Smooth muscle cell of the brain vasculature (primary cell): ENCODE results near the gene HMBS.
"Not testable (repeated sequence)": the region's sequence is repeated elsewhere in the genome, so short reads cannot be mapped to it uniquely, and the experiment has no call there.

ENCODE experiments used
- DNase-seq: peaks from one replicate; pipeline ENCODE4 v3.0.0-alpha.2; 2012; ENCODE audit warnings: low read depth, low spot score

HMBS gene

DNA sequence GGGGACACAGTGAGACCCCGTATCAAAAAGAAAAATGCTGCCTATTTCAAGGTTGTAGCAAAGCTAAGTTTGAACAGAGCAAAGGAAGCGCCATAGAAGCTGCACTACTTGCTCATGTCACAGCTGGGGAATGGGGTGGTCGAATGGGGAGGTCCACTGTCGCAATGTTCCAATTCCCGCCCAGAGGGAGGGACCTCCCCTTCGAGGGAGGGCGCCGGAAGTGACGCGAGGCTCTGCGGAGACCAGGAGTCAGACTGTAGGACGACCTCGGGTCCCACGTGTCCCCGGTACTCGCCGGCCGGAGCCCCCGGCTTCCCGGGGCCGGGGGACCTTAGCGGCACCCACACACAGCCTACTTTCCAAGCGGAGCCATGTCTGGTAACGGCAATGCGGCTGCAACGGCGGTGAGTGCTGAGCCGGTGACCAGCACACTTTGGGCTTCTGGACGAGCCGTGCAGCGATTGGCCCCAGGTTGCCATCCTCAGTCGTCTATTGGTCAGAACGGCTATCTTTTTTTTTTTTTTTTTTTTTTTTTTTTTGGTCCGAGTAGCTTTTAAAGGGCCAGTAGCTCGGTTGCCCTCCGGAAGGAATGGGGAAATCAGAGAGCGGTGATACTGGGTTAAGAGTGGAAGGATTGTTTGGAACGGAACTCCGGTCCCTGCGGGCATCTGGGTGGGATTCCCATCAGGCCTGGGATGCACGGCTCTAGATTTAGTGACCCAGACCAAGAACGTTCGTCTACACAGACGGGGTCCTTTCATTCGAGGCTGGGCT, at the start of gene HMBS:
HMBS (plus strand) TSS at position 219 of the 774 bp plus-strand sequence; CDS start at position 372, 153 bp downstream.
- DNase-seq = peak; percentile 81

DNA sequence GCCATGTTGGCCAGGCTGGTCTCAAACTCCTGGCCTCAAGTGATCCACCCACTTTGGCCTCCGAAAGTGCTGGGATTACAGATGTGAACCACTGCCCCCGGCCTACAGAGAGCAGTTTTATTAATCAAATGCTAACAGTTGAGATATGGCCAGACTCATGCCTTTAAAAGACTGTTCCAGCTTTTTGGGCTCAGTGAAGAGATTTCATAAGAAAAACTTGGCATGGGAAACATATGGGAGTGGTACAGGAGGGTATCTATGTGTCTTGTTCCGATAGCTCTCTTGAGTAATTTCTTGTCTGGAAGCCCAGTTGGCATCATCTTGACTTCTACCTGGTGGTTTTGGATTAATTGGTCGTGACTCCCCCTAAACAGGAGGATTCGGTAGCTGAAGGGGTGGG, 45.8 kb upstream of the HMBS start:
- DNase-seq = no peak

DNA sequence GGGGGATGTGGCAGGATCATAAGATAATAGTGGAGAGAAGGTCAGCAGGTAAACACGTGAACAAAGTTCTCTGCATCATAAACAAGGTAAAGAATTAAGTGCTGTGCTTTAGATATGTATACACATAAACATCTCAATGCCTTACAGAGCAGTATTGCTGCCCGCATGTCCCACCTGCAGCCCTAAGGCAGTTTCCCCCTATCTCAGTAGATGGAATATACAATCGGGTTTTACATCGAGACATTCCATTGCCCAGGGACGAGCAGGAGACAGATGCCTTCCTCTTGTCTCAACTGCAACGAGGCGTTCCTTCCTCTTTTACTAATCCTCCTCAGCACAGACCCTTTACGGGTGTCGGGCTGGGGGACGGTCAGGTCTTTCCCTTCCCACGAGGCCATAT, 45.2 kb upstream of the HMBS start:
- DNase-seq = not testable (repeated sequence)

DNA sequence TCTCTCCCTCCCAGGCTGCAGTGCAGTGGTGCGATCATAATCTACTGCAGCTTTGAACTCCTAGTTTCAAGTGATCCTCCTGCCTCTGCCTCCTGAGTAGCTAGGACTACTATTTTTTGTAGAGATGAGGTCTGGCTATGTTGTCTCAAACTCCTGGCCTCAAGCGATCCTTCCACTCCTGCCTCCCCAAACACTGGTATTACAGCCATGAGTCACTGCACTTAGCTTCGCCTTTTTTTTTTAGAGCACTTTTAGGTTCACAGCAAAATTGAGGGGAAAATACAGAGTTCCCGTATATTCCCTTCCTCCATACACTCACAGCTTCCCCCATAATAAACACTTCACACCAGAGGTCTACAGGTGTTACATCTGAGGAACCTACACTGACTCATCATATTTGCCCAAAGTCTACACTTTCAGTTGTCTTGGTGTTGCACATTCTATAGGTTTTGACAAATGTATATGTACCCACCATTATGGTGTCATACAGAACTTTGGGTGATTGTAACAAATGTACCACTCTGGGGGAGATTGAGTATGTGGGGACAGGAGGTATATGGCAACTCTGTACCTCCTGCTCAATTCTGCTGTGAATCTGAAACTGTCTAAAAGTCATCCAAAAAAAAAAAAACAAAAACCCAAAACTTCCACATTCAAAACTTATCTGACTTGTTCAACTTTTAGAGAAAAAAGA, 42.7 kb upstream of the HMBS start:
- no peak for DNase-seq

DNA sequence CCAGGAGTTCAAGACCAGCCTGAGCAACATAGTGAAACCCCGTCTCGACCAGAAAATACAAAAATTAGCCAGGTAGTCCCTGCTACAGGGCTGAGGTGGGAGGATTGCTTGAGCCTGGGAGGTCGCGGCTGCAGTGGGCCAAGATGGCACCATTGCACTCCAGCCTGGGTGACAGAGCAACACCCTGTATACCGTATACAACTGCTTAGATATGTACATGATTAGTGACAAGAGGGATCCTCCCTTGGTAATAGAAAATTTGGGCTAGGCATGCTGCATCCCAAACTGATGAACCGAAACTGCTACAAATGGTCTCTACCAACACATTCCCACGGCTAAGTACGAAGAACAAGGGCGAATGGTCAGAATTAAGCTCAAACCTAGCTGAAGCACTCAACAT, 41.8 kb upstream of the HMBS start:
- no peak for DNase-seq

DNA sequence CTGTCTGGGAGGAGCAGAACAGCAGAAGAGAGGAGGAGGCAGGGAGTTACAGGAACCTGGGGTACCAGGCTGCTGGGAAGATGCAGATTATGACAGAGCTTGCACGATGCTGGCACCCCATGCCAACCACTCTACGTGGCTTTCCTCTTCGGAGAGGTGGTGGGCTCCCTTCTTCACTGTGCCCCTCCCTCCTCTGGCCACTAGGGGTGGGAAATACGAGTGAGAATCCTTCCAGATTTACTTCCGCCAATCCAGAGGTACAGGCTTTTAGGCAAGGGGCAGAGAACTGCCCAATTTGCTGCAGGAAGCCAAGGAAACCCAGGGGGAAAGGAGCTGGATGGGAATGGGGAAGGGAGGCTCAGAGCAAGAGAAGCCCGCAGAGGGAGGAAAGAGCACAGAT, 40.0 kb upstream of the HMBS start:
- no peak for DNase-seq

DNA sequence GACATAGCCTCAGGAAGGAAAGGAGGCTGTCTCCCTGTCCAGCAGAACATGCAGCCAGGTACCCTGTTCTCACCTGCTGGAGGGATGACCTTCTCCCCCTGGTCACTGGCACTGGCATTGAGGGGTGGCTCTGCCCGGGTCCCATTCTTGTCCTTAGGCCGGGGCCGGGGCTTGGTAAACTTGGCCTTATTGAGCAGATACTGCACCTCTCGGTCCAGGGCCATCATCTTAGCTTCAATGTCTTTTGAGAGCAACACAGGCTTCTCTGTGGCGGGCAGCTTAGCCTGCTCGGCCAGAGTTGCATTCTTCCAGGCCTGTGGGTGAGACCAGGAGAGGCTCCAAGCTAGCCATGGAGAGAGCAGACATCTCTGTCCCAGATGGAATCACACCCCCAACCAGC, 38.2 kb upstream of the HMBS start:
- DNase-seq = no peak

DNA sequence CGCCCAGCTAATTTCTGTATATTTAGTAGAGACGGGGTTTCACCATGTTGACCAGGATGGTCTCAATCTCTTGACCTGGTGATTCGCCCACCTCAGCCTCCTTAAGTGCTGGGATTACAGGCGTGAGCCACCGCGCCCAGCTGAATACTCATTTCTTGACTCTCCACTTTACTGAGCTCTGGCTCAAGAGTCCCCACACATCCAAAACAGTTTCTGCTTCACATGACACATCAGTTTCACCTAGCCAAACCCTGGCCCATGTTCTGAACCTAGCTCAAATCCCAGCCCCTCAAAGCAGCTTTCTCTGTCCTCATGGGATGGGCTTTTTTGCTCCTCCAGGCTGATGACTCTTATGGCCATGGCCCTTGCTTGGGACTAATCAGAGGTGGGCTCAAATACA, 37.5 kb upstream of the HMBS start:
- no peak for DNase-seq

DNA sequence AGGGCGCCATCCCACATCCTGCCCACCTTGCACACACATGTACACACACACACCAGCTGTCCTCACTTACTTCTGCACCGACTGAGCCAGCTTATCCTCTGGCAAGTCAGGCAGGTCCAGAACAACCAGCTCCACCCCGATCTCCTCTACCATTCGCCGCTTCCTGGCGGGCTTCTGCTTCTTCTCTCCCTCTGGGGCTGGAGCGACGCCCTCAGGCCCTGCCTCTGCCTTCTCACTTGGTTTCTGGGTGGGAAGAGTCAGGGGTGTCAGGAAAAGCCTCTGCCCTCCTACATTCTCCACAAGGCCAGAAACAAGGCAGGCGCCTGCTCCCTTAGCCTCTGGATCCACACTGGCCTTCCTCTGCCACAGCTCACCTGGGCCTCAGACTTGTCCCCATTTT, 36.0 kb upstream of the HMBS start:
- no peak for DNase-seq

DNA sequence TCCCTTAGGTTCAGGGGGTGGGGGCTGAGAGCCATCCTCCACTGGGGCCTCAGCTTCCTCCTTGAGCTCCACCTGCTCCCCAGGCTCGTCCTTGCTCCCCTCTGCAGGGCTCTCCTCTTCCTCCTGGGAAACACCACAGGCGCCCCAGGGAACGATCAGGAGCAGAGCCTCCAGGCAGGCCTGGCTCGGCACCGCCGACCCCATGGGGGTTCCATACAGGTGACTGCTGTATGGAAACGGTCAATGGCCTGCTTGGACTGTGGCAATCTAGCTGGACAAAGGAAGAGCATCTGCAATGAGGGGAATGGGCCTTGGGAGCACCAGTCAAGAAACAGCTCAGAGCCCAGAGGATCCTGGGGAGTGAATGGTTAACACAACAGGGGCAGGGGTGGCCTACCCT, 35.6 kb upstream of the HMBS start:
- DNase-seq = no peak

DNA sequence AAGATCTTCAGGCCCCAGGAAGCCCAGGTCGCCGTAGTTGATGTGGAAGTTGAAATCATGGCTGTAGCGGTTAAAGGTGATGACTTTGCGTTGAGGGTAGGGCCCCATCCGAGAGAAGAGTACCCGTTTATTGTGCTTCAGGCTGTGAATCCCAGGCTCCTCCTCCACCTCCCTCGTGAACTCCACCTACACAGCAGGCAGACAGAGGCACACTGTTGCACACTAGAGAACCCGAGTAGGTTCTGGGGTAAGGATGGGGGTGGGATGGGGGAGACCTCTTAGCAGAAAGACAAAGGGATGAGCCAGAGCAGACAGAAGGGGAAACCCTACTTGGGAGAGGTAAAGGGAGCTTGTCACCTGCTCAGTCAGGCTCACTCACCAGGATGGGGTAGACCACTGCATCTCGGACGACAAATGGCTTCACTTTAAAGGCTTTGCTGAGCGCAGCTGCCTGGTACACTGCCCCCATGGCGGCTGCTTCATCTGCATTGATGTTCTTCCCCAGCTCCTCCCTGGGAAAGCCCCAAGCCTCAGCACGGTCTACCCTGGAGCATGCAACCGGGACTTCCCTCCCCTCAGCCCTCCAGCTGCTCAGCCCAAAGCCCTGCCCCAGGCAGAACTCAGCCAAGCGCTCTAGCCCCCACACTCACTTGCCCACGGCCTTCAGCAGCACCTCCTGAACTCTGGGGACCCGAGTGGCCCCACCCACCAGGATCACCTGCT, 33.1 kb upstream of the HMBS start:
- DNase-seq = no peak

DNA sequence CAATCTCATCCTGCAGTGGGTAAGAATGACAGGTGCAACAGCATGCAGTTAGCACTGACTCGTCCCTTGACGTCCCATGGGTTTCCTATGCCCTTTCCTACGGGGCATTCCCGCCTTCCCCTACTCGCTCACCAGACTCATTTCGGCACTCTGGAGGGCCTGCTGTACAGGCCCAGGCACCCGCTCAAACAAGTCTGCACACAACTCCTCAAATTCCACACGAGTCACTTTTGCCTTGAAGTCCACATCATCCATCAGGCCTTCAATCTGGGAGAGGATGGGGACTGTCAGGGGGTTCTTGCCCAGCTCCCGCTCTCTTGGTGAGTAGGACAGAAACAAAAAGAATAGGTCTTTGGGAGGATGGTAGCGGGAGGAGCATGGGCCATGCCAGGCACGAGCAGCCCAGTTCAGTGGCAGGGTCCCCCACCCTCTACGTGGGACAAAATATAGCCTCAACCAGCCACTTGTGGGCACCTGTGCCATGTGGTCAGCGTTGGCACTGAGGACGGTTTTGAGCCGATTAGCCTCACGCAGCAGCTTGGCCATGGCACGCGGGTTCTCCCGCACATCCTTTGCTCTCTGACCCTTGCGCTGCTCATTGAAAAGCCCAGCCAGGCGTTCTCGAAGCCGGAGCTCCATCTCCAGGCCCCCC, 32.4 kb upstream of the HMBS start:
- no peak for DNase-seq

DNA sequence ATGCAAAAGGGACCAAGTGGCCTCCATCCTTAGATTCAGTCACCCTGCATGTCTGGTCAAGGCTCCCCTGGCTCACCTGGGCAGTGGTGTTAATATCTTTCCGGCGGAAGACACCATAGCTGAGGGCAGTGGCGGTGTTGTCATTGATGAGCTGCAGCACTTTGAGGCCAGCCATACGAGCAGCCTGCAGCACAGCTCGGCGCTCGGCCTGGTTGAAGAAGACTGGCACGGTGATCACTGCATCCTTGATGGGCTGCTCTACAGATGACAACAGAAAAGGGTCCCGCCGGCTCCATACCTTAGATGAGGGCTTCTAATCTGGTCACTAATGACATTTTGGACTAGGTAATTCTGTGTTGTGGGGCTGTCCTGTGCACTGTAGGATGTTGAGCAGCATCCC, 30.3 kb upstream of the HMBS start:
- no peak for DNase-seq

DNA sequence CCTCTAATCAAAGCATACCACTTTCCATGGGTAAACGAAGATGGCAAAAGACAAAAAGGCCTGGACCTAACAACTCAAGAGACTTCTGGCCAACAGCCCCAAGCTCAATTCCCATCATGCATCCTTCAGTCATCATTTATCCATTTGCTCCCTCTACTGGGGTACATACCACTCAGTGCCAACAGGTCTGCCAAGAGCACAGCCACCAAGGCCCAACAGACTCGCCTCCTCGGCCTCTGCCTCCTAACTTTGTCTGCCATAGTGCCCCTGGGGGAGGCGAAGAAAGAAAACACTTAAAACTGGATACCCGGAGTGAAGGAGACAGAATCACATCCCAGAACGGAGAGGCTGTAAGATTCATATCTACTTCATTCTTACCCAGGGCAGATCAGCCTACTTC, 28.8 kb upstream of the HMBS start:
- no peak for DNase-seq

DNA sequence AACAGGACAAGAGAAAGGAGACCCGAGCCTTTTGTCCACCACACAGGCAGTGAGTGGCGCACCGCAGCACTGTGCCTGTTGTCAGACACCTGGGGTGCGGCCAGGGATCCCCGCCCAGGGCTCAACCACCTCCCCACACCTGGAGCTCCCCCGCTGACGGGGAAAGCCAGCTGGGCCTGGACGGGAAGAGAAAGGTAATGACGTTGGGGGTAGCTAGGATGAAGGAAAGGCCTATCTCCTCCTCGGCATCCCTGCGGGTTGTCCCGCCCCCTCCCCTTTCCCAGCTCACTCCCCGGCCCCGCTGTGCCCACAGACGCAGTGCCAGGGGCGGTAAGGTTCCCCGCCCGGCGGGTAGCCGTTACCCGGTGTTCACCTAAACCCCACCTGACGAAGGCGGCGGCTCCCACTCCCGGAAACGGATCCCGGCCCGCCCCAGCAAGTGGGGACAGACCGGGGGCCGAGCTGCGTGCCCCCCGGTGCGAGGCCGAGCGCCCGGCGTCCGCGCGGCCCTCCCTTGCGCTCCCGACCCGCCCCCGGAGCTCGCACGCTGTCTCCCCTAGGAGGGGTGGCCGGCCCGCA, 28.2 kb upstream of the HMBS start:
- no peak for DNase-seq

DNA sequence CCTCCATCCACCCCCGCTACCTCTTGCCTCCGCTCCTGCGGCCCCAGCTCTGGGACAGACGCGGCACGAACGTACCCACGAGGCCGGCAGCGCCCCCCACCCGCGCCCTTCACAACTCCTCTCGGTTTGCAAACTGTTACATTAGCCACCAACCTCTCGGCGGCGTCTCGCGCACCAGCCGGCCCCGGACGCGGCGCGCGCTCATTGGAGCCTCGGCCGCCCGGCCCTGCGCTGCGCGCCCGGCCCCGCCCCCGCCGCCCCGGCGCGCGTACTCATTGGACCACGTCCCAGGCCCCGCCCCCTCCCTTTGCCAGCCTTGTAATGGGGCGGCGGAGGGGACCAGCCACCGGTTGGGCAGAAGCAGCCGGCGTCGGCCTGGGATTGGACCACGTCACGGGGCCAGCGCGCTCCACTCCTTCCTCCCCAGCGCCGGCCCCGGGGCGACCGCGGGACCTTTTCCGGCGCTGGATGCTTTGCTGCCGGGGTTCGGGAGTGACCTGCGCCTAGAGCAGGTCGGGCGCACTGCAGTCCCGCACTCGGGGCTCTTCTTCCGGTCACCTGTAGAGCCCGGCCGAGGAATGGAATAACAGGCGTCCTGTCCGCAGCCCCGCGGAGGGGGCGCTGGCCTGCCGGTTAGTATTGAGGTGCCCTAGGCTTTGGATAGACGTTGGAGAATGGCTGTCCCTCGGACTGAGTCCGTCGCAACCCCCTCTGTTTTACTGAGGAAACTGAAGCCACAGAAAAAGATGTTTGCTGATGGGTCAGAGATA, 27.5 kb upstream of the HMBS start, which contains the start of gene HYOU1:
HYOU1 (minus strand) TSS at position 206 of the 770 bp plus-strand sequence. CDS start 1,045 bp downstream, outside the sequence.
- peak; percentile 90 for DNase-seq

DNA sequence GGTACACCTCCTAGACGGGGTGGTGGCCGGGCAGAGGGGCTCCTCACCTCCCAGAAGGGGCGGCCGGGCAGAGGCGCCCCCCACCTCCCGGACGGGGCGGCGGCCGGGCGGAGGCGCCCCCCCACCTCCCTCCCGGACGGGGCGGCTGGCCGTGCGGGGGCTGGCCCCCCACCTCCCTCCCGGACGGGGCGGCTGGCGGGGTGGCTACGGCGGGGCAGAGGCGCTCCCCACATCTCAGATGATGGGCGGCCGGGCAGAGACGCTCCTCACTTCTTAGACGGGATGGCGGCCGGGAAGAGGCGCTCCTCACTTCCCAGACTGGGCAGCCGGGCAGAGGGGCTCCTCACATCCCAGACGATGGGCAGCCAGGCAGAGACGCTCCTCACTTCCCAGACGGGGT, 25.6 kb upstream of the HMBS start:
- not testable (repeated sequence) for DNase-seq

DNA sequence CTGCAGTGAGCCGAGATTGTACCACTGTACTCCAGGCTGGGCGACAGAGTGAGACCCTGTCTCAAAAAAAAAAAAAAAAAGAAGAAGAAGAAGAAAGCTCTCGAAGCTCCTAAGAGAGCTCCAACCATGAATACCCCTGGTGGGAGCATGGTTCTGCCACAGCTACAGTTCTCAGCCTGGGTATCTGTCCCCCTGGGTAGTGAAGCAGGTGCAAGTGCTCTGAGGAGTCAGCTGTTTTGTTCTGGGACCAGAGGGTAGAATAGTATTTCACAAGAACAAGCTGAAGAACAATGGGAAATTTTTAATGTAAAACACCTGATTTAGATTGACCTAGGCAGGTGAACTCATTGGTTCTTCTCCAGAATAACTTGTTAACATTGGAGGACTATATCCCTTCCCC, 23.4 kb upstream of the HMBS start:
- DNase-seq = no peak

DNA sequence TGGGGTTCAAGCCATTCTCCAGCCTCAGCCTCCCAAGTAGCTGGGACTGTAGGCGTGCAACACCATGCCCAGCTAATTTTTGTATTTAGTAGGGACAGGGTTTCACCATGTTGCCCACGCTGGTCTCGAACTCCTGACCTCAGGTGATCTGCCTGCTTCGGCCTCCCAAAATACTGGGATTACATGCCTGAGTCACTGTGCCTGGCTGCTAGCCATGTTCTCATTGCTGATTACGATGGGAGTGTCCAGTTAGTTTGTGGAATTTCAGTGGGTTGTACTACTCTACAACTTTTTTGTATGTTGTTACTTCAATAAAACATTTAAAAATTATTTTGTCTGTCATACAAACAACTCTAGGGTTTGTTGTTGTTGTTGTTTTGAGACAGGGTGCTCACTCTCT, 21.9 kb upstream of the HMBS start:
- DNase-seq = no peak

DNA sequence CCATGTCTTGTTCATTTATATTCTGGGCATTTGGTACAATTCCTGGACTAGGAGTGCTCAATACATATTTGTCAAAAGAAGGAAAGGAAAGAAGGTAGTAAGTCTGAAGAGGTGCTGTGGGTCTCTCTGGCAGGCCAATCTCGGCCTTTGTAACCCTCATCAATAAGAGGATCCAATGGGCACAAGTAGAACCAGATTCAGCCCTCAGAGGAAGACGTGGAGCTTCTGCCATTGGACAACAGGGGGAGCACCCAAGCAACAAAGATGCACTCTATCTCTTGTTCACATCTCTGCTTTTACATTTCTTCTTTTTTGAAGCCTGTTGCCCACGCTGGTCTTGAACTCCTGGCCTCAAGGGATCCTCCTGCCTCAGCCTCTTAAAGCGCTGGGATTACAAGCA, 19.3 kb upstream of the HMBS start:
- no peak for DNase-seq
